ENCODE results near the gene CTNNBL1.

GRCh38 chr20:37804584-37805566, 111.0 kb downstream of the CTNNBL1 start:
- no peak for TF ChIP-seq CTCF (IDR thresholded peaks at IDR 0.05)
- no peak for TF ChIP-seq POLR2AphosphoS5 (IDR thresholded peaks at IDR 0.05; ENCODE audit: low read depth, low read length)
- TF ChIP-seq TCF7L2 (IDR thresholded peaks at IDR 0.05; ENCODE audit: low read depth, low read length) = no peak
- TF ChIP-seq SIN3A (IDR thresholded peaks at IDR 0.05; ENCODE audit: borderline replicate concordance, insufficient read depth, low read depth, low read length) = no peak

Data from Panc1 (cell line).